Heart left ventricle (tissue), 16 donors: ENCODE measurements around the gene FNTB. TPM values are rescaled to one million over a fixed set of nuclear protein-coding genes. Genes with fewer than 3 reads are reported as not detected.

Experiments used
- ATAC-seq, 4 donors: fragments of 200-7000 bp; cut with Tn5 transposase; one replicate each; pipeline ENCODE4 v1.9.1; 2020 to 2022; ENCODE audit warnings: moderate library complexity in 4 of 4, mild to moderate bottlenecking in 3 of 4, moderate number of reproducible peaks in 1 of 4
- DNase-seq, 5 donors: peaks; one replicate each; pipeline ENCODE4 v3.0.0-alpha.2; 2020
- H3K27ac ChIP-seq, 12 donors: fragments of 200-600 bp; sonication (generic) in 4 of 12; one replicate each; pipeline versions ENCODE4 v1.5.0 to v1.8.0; 2016 to 2022; ENCODE audit warnings: mild to moderate bottlenecking in 2 of 12
- H3K27me3 ChIP-seq, 9 donors: fragments of 200-600 bp; sonication (generic) in 2 of 9; one replicate each; pipeline versions ENCODE4 v1.5.1 to v1.8.0; 2016 to 2022; ENCODE audit warnings: mild to moderate bottlenecking in 3 of 9
- H3K36me3 ChIP-seq, 9 donors: fragments of 200-600 bp; sonication (generic) in 2 of 9; one replicate each; pipeline versions ENCODE4 v1.5.0 to v1.8.0; 2018 to 2022; ENCODE audit warnings: mild to moderate bottlenecking in 2 of 9
- H3K4me1 ChIP-seq, 12 donors: fragments of 200-600 bp; sonication (generic) in 4 of 12; one replicate each; pipeline versions ENCODE4 v1.5.0 to v1.8.0; 2016 to 2022; ENCODE audit warnings: mild to moderate bottlenecking in 3 of 12
- H3K4me3 ChIP-seq, 12 donors: fragments of 200-600 bp; sonication (generic) in 4 of 12; one replicate each; pipeline versions ENCODE4 v1.5.0 to v1.8.0; 2017 to 2022; ENCODE audit warnings: mild to moderate bottlenecking in 9 of 12, moderate library complexity in 4 of 12
- H3K9me3 ChIP-seq, 12 donors: fragments of 200-600 bp; sonication (generic) in 4 of 12; one replicate each; pipeline versions ENCODE4 v1.5.0 to v1.8.0; 2016 to 2022; ENCODE audit warnings: mild to moderate bottlenecking in 1 of 12
- CTCF ChIP-seq, 12 donors: fragments of 200-600 bp; sonication (generic) in 4 of 12; IDR thresholded peaks; one replicate each; pipeline versions ENCODE4 v1.5.0 to v1.8.0; 2018 to 2022; ENCODE audit warnings: antibody characterized with exemption in 12 of 12, mild to moderate bottlenecking in 5 of 12
- POLR2A ChIP-seq, 2 donors: fragments of 450-650 bp; IDR thresholded peaks; one replicate each; pipeline ENCODE4 v1.6.1; 2017; ENCODE audit warnings: antibody characterized with exemption in 2 of 2, mild to moderate bottlenecking in 2 of 2, moderate library complexity in 2 of 2
- WGBS, 4 donors: extraction: QIAGEN DNeasy Blood & Tissue Kit in 2 of 4; methylation state at CpG; one replicate each; pipeline versions ENCODE4 v1.1.5 to v1.1.7; 2013 to 2018; 5-methylcytosine and 5-hydroxymethylcytosine counted together
- intact Hi-C, 10 donors: fragments of 100-400 bp; cut with DNase I; formaldehyde crosslinking; loops; one replicate each; pipeline versions ENCODE4 v1.11.1 to v1.14.2; 2022
- polyA plus RNA-seq, 2 donors: library from polyadenylated mRNA; stranded (reverse); fragments of 200-250 nt; gene quantifications; one replicate each; pipeline ENCODE4 v1.2.3, GENCODE V29; 2013
- total RNA-seq, 9 donors: library from RNA; depleted of rRNA in 2 of 9; stranded (reverse); fragments of >200 nt in 2 of 9; fragmentation: NEBNext Ultra II Directional in 3 of 9; extraction: Animal tissue kit (Norgen Biotek cat#: 25700) in 3 of 9; gene quantifications; one replicate each; pipeline versions ENCODE4 v1.1.0 to v1.2.4, GENCODE V29; 2016 to 2023
- donor health status: ischemic (EF 13 %, LVEDD 7.1; RV severe dilation, severe dysfunction).
- donor health status: healthy with polysubstance abuse.
- donor health status: DM: no; HTN: yes; CAD: no.
- donor health status: DM: no; HTN: no; CAD: no.
- donor health status: ischemic (EF 25% LVEDD 6.9; RV normal size, moderate dysfunction).
- donor health status: ischemic (EF 25% LVEDD 5.7; RV mildly dilated, moderate dysfunction).
- donor health status: healthy.
- donor health status: DM: yes; HTN: yes; CAD: no.
- donor health status: ischemic (EF 35%, LVEDD 5.7; RV mildly dilated, moderate dysfunction).
- donor health status: nonischemic (EF 11% LVEDD 7.7; RV severe dilation, severe dysfunction).
- donor health status: DM: yes; HTN: yes; CAD: no.
- donor health status: PGD.
- donor health status: ischemic (EF 29% LVEDD 5.4; RV normal size, mild dysfunction).
- donor health status: nonischemic (EF 23%, LVEDD 6.1; RV moderate dilation, normal function).

FNTB gene
- total and polyA plus RNA-seq, 11 donors: 10.5 to 22.5 (median 16.7) TPM

- H3K4me1 ChIP-seq: peaks cover 0 to 31% (median 12%) of the 10 kb centered on the region in 12 donors
- DNase-seq (no peak), ATAC-seq (peak in 1 of 4 donors; percentile 4)
- no peaks in the 10 kb centered on the region for H3K9me3 ChIP-seq
- intact Hi-C loops: no loop called here
- no peak overlapping the region for H3K27ac ChIP-seq
- no peak overlapping the region for H3K4me3 ChIP-seq
- TF ChIP-seq POLR2A (IDR thresholded peaks at IDR 0.05) (no peak), CTCF (IDR thresholded peaks at IDR 0.05) (no peak)
- 93 to 96% (median 95%) methylated on average over 16 to 17 of the region's 17 CpGs for WGBS, 4 donors
- H3K27me3 ChIP-seq: no peaks in the 10 kb centered on the region
- H3K36me3 ChIP-seq: peaks cover 0 to 62% (median 15%) of the 10 kb centered on the region in 9 donors
These were observed 47.5 kb upstream of the FNTB start for GRCh38 chr14:64938972-64939816.

- no peak overlapping the region for H3K27ac ChIP-seq
- 78 to 93% (median 85%) methylated on average over 3 of the region's 3 CpGs for WGBS, 4 donors
- peaks cover 0 to 25% (median 12%) of the 10 kb centered on the region in 12 donors for H3K4me1 ChIP-seq
- TF ChIP-seq CTCF (IDR thresholded peaks at IDR 0.05) (no peak), POLR2A (IDR thresholded peaks at IDR 0.05) (no peak)
- no peak overlapping the region for H3K4me3 ChIP-seq
- ATAC-seq (no peak), DNase-seq (no peak)
- no peaks in the 10 kb centered on the region for H3K9me3 ChIP-seq
- H3K36me3 ChIP-seq: peaks cover 0 to 62% (median 9%) of the 10 kb centered on the region in 9 donors
- intact Hi-C loops: no loop called here
- no peaks in the 10 kb centered on the region for H3K27me3 ChIP-seq
These were observed 46.9 kb upstream of the FNTB start for GRCh38 chr14:64939817-64940190.

- no peak for DNase-seq
- Histone ChIP-seq H3K4me3 (no peak overlapping the region), H3K27me3 (no peaks in the 10 kb centered on the region), H3K36me3 (peaks cover 0 to 61% (median 8%) of the 10 kb centered on the region in 9 donors), H3K27ac (no peak overlapping the region), H3K9me3 (no peaks in the 10 kb centered on the region), H3K4me1 (peaks cover 0 to 19% (median 10%) of the 10 kb centered on the region in 12 donors)
- no peak for ATAC-seq
- TF ChIP-seq CTCF (IDR thresholded peaks at IDR 0.05) (no peak), POLR2A (IDR thresholded peaks at IDR 0.05) (no peak)
- 89 to 97% (median 96%) methylated on average over 3 of the region's 3 CpGs for WGBS, 4 donors
- intact Hi-C loops: no loop called here
These were observed 46.3 kb upstream of the FNTB start for GRCh38 chr14:64940336-64940910.

GRCh38 chr14:64942531-64943111, 44.1 kb upstream of the FNTB start, which contains the start of gene GPX2:
GPX2 (minus strand) TSS chr14:64942745; CDS start chr14:64942726, 19 bp downstream.
- ATAC-seq (no peak), DNase-seq (no peak)
- TF ChIP-seq POLR2A (IDR thresholded peaks at IDR 0.05) (no peak), CTCF (IDR thresholded peaks at IDR 0.05) (no peak)
- Histone ChIP-seq H3K27me3 (no peaks in the 10 kb centered on the region), H3K4me1 (peaks cover 0 to 6% (median 1%) of the 10 kb centered on the region in 12 donors), H3K9me3 (no peaks in the 10 kb centered on the region), H3K27ac (no peak within 1 kb of the TSS), H3K36me3 (peaks cover 0 to 59% (median 8%) of the 10 kb centered on the region in 9 donors), H3K4me3 (no peak within 1 kb of the TSS)
- 87 to 93% (median 89%) methylated on average over 10 to 13 of the region's 13 CpGs for whole genome bisulfite sequencing, 4 donors
- intact Hi-C loops: no loop called here
